OCI-LY3 (cell line): ENCODE results near the gene CHADL.

Source experiments
- EZH2phosphoT487 ChIP-seq: fragments of 200-600 bp; shearing (Covaris generic); IDR thresholded peaks from 2 replicates; pipeline ENCODE4 v1.6.1; 2018; ENCODE audit warnings: antibody characterized with exemption, mixed run types, low read depth
- TF ChIP-seq, protein P1 (sequence below): fragments of 200-600, 300-600 bp; sonication (generic); IDR thresholded peaks from 2 replicates; pipeline ENCODE4 v1.5.1; 2014; ENCODE audit warnings: antibody characterized with exemption, low read length, low read depth

DNA sequence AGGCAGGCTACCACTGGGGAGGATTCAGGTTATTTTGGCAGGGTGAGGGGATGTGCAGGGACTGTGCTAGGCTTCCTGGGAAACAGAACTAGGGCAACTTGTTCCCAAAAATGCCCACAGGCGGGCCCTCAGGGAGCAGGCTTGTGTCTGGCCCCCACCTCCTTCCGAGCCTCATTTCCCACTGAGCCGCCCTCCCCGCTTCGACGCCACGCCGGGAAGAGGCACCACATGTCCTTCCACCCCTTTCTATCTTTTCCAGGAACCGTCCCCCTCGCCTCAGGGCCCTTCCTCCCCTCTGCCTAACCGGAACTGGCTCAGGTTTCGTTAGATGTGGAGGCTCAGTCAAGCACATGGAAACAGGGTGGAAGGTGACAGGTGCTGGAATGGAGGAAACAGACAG, 9.4 kb upstream of the CHADL start:
- TF ChIP-seq, protein P1, sequence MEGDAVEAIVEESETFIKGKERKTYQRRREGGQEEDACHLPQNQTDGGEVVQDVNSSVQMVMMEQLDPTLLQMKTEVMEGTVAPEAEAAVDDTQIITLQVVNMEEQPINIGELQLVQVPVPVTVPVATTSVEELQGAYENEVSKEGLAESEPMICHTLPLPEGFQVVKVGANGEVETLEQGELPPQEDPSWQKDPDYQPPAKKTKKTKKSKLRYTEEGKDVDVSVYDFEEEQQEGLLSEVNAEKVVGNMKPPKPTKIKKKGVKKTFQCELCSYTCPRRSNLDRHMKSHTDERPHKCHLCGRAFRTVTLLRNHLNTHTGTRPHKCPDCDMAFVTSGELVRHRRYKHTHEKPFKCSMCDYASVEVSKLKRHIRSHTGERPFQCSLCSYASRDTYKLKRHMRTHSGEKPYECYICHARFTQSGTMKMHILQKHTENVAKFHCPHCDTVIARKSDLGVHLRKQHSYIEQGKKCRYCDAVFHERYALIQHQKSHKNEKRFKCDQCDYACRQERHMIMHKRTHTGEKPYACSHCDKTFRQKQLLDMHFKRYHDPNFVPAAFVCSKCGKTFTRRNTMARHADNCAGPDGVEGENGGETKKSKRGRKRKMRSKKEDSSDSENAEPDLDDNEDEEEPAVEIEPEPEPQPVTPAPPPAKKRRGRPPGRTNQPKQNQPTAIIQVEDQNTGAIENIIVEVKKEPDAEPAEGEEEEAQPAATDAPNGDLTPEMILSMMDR, result no peak
- no peak for TF ChIP-seq EZH2phosphoT487
